Keratinocyte (primary cell): ENCODE data around the gene ADAMTS16.

ENCODE experiments used
- CTCF ChIP-seq, 3 experiments: IDR thresholded peaks in 1 of 3; conservative IDR thresholded peaks in 1 of 3; optimal IDR thresholded peaks in 1 of 3; 2 replicates in 2 of 3; 3 replicates in 1 of 3; pipeline versions ENCODE3 to v1.5.1; 2011; ENCODE audit warnings: low read length in 3 of 3, mild to moderate bottlenecking in 3 of 3, moderate library complexity in 2 of 3, control low read depth in 1 of 3, inconsistent platforms in 1 of 3; ENCODE audit not compliant: insufficient read depth in 2 of 3; ENCODE audit errors: extremely low read depth in 1 of 3
- EZH2 ChIP-seq: IDR thresholded peaks from one replicate; pipeline ENCODE4 v1.6.1; 2012; ENCODE audit warnings: inconsistent platforms, mild to moderate bottlenecking, low read length, moderate library complexity

GRCh38 chr5:5100635-5101034 is 39.5 kb upstream of the ADAMTS16 start:
- TF ChIP-seq EZH2: no peak
- no peak for TF ChIP-seq CTCF (optimal IDR thresholded peaks at IDR 0.05 in 1 of 3, IDR thresholded peaks at IDR 0.05 in 1 of 3, conservative IDR thresholded peaks at IDR 0.05 in 1 of 3; ENCODE audit: extremely low read depth in 1 of 3, insufficient read depth in 2 of 3, low read length in 3 of 3)
